Head of caudate nucleus (tissue), 42 donors: ENCODE data around the gene HSPA4.
"Not testable (repeated sequence)": the region's sequence is repeated elsewhere in the genome, so short reads cannot be mapped to it uniquely, and the experiment has no call there.

ENCODE experiments used
- DNase-seq, 42 donors: peaks; one replicate each; pipeline versions ENCODE4 v3.0.0 to v3.0.0-alpha.2; 2020 to 2021; ENCODE audit warnings: mixed read lengths in 7 of 42
- intact Hi-C: fragments of 100-400 bp; cut with DNase I; formaldehyde crosslinking; loops from one replicate; pipeline ENCODE4 v1.15.0; 2022

The HSPA4 gene

DNA sequence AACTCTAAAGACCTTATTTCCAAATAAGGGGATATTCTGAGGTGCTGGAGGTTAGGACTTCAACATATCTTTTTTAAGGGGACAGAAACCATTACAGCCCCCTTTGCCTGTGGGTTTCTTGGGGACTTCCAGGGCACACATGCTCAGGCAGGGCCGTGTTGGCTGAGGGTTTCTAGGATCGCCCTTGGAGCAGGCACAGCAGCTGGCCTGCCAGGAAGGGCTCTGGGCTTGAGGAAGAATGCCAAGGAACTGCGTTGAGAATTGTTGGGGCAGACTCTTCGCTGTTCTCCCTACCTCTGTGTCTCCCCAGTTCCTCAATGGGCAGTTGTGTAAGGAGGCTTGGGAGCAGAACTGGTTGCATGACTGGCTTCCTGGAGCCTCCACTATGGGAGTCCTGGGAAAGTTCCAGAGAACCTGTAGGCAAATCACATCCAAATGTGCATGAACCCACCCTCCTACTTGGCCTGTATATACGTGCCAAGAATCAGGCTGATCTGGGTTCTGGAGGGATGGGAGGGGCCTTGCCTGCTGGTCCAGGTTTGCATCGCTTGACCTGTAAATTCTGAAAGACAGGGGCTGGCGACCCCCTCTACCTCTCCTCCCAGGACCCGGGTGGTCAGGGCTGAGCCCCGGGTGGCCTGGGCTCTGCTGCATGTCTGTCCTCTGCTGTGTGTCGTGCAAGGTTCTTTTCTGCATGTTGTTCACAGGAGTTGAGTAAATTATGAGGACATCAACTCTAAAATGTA lies 65.5 kb downstream of the HSPA4 start:
- DNase-seq = peak in 1 of 42 donors; percentile 36
- intact Hi-C loops = no loop called here

DNA sequence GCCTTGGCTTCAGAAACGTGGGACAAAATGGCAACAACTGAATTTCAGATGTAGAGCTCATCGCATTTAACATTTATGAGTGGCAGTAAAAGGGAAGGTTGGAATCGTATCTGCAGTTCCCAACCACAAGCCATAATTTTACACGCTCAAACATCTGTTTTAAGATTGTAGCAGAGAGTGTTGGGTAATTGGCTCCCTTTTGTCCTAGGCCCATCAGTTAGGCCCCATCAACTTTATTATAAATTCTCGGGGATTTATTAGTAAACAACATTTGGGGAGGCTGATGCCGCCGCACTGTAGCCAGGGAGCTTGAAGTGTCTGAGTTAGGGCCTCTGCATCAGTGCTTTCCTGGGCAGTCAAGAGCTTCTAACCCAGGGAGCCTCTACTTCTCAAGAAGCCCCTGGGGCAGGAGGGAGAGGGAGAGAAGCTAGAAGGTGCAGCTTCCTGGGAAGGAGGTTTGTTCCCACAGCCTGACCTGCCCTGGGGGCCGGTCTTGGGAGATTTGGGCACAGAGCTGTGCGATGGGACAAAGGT lies 66.2 kb downstream of the HSPA4 start:
- DNase-seq = no peak

DNA sequence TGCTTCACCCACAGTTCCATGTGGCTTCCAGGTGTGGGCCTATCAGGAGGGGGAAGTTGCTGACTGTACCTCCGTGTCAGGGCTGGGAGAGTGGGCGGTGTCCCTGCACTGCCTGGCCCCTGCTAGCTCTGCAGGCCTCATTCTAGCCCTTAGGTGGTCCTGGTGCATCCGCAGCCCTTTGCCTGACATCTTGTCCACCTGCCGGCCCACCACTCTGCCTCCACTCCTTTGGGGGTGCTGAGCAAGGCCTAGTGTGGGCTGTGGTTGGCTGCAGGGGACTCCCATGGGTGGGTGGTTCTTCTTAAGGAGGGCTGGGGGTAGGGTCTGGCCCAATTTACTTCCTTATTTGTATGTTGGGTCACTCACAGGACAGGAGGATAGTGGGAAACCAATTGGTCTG lies 66.9 kb downstream of the HSPA4 start:
- intact Hi-C loops = no loop called here
- no peak for DNase-seq

More for the DNA sequence above, 66.2 kb downstream of the HSPA4 start:
- intact Hi-C loops = no loop called here

DNA sequence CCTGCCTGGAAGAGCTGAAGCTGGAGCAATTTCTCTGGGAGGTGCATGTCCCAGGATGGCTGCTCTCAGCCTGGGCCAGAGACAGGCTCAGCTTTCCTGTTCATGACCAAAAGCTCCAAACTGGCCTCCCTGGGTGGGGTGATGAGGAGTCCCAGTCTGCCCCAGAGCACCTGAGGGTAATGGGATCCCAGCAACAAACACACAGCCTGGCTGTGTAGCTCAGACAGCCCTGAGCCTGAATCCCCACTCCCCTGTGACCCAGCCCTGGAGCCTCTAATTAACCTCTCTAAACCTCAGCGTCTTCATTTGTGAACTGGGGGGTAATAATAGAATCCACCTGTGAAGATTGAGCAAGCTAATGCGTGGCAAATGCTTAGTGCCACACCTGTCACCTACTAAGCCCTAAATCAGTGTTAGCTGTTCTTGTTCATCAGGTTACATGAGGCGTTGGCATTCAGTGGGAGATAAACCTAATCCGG lies 67.5 kb downstream of the HSPA4 start:
- peak in 20 of 42 donors; percentile 15 to 84 (median 50) for DNase-seq
- intact Hi-C loops = no loop called here

DNA sequence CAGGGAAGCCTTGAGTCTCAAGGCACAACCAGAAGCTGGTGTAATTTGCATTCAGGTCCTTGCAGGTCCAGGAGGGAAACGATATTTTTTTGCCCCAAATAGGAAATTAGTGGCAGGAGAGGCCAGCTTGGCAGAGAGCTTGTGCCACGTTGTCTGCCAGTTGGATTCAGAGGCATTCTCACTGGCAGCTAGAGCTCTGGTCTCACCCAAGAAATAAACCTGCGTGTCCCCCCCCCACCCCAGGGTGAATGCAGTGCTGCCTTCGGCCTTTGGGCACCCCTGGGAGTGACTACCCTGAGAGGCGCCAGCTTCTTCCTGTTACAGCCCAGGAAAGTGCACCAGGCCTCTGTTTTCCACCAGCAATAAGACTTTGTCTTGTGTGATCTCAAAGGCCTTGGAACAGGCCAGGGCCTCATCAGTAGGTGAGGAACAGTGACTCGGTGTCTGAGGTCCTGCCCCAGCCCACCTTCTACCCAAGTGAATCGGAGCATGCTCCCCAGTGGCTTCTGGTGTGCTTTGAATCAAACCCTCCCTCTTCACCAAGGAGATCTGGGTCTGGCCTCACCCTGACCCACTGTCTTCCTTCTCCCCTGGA lies 68.4 kb downstream of the HSPA4 start:
- intact Hi-C loops = no loop called here
- DNase-seq = peak in 9 of 42 donors; percentile 21 to 50 (median 37)

DNA sequence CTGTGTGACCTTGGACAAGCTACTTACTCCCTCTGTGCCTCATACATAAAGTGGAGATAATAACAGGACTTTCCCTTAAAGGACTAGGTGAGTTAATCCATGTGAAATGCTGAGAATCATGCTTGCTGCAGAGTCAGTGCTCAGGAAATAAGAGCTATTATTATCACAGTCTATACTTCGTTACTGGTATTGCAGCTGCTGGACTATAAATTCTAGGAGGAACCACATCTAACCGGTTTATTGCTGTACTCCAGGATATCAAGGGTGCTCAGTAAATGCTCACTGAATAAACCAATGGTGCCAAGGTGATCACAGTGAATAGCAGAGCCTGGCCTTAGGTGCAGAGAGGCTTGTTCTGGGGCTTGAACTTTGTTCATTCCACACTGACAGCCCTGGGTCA lies 69.3 kb downstream of the HSPA4 start:
- peak in 2 of 42 donors; percentile 3 to 10 for DNase-seq
- intact Hi-C loops = no loop called here

DNA sequence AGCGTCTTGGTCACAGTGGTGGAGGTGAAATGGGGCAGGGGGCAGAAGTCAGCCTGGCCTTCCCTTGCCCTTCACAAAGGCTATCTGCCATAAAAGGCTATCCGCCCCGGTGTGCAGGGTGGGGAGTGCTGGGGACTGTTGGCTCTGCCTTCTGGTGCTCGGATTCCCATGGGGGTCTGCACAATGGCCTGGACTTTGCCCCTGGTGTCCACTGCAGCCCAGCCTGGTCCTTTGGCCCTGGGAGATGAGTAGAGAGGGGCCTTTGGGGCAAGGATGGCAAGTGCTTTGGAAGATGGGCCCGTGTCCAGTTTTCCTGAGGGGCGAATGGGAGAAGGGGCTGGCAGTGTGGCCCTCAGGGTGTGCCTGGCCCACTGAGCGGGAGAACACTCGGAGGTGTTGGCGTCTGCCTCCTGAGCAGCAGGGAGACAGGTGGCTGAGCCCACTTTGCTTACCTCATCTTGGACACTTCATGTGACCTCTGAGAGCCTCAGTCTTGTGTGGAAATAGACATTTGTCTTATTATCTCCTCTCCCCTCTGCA lies 69.9 kb downstream of the HSPA4 start:
- intact Hi-C loops = no loop called here

DNA sequence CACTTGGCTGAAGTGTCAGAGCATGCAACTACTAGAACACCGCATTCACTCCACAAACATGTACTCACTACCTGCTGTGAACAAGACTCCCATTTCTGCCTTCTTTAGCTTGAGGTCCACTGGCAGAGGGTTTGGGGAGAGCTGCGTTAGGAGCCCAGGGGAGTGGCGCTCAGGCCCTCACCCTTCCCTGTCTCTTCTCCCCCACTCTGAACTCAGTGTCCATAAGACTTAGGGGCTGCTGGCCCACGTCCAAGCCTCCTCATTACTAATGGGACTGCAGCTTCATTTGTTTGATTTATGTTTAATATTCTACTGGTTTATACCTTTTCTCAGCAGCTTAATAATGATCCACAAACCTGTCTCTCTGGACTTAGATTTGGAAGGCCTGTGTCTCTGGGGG lies 70.9 kb downstream of the HSPA4 start:
- DNase-seq = peak in 2 of 42 donors; percentile 1 to 34
- intact Hi-C loops = no loop called here

More for the DNA sequence above, 69.9 kb downstream of the HSPA4 start:
- peak in 2 of 42 donors; percentile 7 to 31 for DNase-seq

DNA sequence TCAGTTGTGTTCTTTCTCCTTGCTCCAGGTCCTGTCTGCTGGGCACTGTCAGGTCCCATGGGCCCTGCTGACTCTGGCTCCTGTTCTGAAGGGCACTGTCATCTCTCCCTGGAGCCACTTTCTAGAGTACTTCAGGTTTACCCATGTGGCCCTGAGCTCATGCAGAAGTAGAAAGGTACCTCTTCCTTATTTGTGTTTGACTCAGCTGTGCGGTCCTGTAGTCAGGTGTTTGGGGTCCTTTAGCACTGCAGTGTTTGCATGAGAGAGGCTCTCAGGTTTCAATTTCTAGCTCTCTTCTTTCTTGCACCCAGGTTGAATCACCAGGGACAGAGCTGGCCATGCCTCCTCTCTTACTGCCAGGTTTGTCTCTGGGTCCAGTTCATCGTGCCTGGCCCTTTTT lies 71.5 kb downstream of the HSPA4 start:
- DNase-seq = peak in 3 of 42 donors; percentile 4 to 24 (median 6)
- intact Hi-C loops = no loop called here

DNA sequence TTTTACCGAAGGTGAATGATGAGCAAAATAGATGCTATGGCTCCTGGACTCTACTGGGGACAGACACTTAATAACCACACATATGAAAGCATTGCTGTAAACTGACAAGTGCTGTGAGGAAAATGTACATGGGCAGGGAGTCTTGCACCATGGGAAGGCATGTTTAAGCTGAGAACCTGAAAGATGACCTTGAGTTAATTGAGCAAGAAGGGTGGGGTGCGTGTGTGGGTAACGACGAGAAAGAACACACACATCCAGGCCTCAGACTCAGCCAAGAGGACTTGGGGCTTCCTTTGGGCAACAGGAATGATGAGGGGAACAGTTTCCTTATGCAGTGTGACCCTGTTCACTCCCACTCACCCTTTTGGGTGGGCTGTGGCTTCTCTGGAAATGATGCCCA lies 73.1 kb downstream of the HSPA4 start:
- DNase-seq = peak in 2 of 42 donors; percentile 7 to 13

DNA sequence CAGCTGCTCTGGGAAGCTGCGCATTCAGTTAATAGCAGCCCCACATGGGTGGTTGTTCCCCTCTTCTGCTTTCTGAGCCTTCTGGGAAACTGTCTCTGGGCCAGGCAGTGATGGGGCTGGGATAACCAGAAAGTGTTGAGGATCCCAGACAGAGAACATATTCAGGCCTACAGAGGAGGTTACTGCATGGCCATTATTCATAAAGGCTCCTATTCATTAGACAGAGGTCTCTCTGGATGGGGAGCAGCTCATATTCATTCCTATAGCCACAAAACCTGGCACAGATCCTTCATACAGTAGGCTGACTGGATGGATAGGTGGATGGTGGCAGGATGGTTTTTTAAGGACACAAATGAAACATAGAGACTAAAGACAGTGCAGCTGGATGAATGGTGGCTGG lies 76.3 kb downstream of the HSPA4 start:
- DNase-seq = peak in 3 of 42 donors; percentile 14 to 41 (median 17)
- intact Hi-C loops = no loop called here

More for the DNA sequence above, 73.1 kb downstream of the HSPA4 start:
- intact Hi-C loops = no loop called here

DNA sequence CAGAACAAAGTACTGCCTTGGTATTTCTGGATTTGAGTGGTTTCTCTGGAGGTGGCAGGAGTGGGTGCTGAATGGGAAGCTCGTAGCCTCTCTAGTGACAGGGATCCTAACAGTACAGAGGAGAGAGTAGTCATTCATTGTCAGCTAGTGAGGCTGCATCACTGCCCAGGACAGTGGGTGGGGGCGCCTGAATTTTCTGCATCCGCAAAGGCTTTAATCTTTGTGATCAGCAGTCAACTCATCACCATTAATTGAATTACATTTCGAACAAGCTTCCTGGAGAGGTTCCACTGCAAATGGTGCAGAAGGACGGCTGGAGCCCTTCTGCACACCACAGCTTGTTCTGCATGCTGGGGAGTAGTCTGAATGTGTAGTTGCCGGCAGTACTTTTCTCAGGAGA lies 77.5 kb downstream of the HSPA4 start:
- intact Hi-C loops = no loop called here
- peak in 6 of 42 donors; percentile 16 to 52 (median 37) for DNase-seq

DNA sequence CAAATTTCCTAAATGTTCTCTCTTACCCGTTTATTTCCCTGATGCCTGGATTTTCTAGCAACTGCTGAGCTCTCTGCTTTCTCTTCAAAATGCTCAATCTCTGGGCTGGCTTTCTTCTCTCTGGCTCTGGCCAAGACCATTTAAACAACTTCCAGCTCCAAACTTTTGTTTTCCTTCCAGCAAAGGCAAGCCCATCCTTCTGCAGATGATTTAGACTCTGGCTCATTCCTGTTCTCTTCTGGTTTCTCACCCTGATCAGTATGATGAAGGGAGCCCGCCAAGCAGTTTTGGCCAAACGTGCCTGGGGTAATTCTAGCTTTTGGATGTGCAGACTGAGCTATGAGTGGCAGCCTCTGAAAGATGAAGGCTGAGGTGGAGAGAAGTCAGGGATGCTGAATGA lies 78.1 kb downstream of the HSPA4 start:
- intact Hi-C loops = no loop called here
- peak in 3 of 42 donors; percentile 13 to 34 (median 34) for DNase-seq

DNA sequence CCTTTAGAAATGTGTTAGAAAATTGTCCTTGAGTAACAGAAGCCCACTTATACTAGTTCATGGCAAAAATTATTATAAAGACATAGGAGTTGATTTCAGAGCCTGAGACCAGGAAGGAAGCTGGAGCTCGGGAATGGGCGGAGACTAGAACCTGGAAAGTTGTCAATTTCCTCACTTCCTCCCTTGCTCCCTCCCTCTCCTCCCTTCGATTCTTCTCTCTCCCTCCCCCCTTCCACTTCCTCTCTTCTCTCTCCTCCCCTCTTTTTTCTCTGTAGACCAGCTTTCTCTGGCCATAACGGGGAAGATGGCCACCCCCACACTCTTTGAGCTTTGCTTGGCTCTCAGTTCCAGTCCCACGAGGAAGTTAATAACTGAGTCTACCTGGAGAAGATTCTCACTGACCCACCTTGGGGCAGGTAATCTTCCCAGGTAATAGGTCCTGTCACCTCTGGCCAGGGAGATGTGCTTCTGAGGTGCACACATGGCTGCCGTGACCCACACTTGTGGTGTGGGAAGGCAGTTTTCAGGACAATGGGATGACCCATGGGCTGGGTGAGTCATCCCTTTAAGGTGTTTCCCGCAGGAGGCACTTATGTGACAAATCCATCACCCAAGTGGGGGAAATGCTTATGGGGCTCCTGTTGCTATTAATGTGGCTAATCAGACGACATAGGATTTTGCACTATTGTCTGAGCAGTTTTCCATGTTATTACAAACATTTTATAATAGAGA lies 78.7 kb downstream of the HSPA4 start:
- DNase-seq = peak in 3 of 42 donors; percentile 9 to 25 (median 18)
- intact Hi-C loops = no loop called here

DNA sequence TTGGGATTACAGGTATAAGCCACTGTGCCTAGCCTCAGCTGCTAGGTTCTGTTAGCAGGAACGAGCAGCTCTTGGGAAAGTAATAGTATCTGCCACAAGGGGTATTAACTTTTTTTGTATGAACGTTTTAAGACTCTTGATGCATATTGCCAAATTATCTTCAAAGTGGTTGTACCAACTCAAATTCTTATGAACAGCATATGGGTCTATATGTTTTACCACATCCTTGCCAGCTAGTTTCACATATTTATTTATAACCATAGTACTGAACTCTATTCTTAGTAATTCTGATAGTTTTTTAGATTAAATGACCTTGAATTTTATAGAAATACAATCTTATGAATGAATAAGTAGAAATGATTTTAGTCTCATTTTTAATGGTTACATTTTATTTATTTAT lies 80.9 kb downstream of the HSPA4 start:
- peak in 1 of 42 donors; percentile 10 for DNase-seq
- intact Hi-C loops = no loop called here

DNA sequence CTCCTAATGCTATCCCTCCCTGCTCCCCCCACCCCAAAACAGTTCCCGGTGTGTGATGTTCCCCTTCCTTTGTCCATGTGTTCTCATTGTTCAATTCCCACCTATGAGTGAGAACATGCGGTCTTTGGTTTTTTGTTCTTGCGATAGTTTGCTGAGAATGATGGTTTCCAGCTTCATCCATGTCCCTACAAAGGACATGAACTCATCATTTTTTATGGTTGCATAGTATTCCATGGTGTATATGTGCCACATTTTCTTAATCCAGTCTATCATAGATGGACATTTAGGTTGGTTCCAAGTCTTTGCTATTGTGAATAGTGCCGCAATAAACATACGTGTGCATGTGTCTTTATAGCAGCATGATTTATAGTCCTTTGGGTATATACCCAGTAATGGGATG lies 81.4 kb downstream of the HSPA4 start:
- intact Hi-C loops, DNase-seq: not testable (repeated sequence)

DNA sequence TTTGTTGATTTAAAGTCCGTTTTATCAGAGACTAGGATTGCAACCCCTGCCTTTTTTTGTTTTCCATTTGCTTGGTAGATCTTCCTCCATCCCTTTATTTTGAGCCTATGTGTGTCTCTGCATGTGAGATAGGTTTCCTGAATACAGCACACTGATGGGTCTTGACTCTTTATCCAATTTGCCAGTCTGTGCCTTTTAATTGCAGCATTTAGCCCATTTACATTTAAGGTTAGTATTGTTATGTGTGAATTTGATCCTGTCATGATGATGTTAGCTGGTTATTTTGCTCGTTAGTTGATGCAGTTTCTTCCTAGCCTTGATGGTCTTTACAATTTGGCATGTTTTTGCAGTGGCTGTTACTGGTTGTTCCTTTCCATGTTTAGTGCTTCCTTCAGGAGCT lies 85.1 kb downstream of the HSPA4 start:
- DNase-seq, intact Hi-C loops: not testable (repeated sequence)

DNA sequence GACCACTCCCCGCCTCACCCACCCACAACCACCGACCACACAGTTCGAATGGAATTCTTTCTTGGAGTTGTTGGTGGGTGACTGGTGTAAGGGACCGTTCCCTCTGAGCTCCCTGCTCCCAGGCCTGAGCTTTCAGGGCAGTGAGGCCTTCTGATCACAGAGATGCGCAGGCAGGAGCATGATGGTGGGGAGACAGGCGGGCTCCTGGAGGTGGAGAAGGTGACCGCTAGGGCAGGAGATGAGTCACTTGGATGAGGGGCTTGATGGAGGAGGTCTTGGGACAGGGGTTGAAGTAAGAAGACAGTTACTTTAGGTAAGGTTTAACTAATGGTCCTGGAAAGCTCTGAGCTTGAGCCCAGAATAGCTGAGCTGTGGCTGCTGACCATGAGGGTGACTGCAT lies 88.5 kb downstream of the HSPA4 start:
- intact Hi-C loops = no loop called here
- DNase-seq = peak in 2 of 42 donors; percentile 3 to 25

DNA sequence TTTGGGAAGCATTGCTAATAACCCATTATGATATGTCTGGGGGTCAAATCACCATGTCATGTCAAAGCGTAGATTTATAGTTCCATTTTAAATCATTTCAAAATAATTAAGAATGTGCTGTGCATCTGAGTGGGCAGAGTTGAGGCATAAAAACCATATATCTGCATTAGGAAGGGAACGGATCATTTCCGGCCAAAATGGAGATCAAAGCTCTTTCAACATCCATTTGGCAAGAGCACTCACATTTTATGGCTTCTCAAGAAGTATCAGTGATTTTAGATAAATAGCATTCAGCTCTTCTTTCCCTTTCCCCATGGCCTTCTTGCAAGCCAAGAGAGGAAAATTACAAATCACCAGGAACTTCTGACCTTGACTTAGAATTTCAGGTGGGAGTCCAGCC lies 89.9 kb downstream of the HSPA4 start:
- intact Hi-C loops = no loop called here

More for the DNA sequence above, 89.9 kb downstream of the HSPA4 start:
- DNase-seq = no peak
